Hepatocyte (in vitro differentiated cells): ENCODE data around the gene P2RY14.

Experiments
- EZH2 ChIP-seq: fragments of 200-600 bp; sonication (generic); IDR thresholded peaks from 2 replicates; pipeline ENCODE4 v1.6.1; 2016; ENCODE audit warnings: antibody characterized with exemption, mild to moderate bottlenecking, borderline replicate concordance
- EZH2phosphoT487 ChIP-seq: fragments of 200-600 bp; sonication (generic); IDR thresholded peaks from one replicate; pipeline ENCODE4 v1.6.1; 2018; ENCODE audit warnings: antibody characterized with exemption, mild to moderate bottlenecking, low read depth, moderate library complexity; ENCODE audit not compliant: unreplicated experiment, severe bottlenecking
- TF ChIP-seq, protein P1 (sequence below): fragments of 200-600 bp; sonication (generic); IDR thresholded peaks from 2 replicates; pipeline ENCODE4 v1.5.1; 2016; ENCODE audit warnings: antibody characterized with exemption, mild to moderate bottlenecking; ENCODE audit not compliant: poor library complexity

DNA sequence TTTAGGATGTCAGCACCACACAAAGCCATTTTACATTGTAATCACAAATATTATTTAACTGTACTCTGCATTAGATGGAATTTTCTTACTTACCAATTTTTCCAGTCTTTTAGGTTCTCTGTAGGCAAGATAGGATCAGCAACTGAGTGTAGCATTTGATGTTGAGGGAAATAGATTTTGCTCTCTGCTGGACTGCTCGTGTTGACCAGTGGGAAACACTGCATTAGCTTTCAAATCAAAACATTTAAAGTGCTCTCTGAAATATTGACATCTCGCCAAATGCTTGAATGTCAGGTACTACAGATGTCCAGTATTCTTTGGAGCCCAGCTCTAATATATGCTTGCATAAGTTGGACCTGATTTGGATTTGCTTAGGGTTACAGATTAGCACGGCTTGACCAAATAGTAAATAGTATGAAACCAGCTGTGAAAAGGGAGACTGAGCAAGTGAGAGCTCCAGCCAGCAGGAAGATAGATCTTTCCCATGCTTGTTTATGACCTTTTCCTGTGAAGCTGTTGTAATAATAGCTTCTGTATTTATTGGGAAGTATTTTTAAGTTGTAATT, 29.5 kb downstream of the P2RY14 start:
- TF ChIP-seq, protein P1, sequence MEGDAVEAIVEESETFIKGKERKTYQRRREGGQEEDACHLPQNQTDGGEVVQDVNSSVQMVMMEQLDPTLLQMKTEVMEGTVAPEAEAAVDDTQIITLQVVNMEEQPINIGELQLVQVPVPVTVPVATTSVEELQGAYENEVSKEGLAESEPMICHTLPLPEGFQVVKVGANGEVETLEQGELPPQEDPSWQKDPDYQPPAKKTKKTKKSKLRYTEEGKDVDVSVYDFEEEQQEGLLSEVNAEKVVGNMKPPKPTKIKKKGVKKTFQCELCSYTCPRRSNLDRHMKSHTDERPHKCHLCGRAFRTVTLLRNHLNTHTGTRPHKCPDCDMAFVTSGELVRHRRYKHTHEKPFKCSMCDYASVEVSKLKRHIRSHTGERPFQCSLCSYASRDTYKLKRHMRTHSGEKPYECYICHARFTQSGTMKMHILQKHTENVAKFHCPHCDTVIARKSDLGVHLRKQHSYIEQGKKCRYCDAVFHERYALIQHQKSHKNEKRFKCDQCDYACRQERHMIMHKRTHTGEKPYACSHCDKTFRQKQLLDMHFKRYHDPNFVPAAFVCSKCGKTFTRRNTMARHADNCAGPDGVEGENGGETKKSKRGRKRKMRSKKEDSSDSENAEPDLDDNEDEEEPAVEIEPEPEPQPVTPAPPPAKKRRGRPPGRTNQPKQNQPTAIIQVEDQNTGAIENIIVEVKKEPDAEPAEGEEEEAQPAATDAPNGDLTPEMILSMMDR = no peak
- TF ChIP-seq EZH2 (no peak), EZH2phosphoT487 (no peak)
